CD4-positive, alpha-beta T cell treated with Interferon gamma for 1 hour (primary cell): ENCODE results near the gene USE1.

Experiments used
- DNase-seq: peaks from one replicate; pipeline ENCODE4 v3.0.0-alpha.2; 2020

The USE1 gene

DNA sequence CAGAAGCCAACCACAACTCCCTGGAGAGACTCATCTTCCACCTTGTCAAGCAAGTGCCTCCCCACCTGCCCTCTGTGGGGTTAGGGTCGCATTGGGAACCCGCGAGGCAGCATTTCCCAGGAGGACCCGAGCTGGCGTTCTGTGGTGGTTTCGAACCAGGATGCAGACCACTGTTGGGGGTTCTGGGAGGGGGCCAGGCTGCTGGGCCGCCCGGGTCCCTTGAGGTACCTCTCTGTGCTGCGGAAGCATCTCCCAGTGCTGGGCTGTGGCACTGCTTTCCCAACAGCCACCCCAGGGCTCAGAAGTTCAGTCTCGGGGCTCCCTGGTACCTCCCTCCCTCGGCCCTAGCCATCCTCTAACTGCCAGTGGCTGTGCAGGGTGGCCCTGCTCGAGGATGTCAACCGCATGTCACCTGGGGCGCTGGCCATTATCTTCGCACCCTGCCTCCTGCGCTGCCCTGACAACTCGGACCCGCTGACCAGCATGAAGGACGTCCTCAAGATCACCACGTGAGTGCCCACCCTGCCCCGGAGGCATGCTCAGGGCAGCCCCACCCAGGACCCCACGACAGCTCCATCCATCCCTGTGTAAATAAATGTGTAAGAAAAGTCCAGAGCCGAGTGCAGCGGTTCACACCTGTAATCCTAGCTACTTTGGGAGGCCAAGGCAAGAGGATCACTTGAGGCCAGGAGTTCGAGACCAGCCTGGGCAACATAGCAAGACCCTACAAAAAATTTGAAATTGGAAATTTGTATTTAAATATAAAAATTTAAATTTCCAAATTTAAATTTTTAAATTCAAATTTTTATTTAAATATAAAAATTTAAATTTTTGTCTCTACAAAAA lies 8.2 kb upstream of the USE1 start:
- DNase-seq, result no peak

DNA sequence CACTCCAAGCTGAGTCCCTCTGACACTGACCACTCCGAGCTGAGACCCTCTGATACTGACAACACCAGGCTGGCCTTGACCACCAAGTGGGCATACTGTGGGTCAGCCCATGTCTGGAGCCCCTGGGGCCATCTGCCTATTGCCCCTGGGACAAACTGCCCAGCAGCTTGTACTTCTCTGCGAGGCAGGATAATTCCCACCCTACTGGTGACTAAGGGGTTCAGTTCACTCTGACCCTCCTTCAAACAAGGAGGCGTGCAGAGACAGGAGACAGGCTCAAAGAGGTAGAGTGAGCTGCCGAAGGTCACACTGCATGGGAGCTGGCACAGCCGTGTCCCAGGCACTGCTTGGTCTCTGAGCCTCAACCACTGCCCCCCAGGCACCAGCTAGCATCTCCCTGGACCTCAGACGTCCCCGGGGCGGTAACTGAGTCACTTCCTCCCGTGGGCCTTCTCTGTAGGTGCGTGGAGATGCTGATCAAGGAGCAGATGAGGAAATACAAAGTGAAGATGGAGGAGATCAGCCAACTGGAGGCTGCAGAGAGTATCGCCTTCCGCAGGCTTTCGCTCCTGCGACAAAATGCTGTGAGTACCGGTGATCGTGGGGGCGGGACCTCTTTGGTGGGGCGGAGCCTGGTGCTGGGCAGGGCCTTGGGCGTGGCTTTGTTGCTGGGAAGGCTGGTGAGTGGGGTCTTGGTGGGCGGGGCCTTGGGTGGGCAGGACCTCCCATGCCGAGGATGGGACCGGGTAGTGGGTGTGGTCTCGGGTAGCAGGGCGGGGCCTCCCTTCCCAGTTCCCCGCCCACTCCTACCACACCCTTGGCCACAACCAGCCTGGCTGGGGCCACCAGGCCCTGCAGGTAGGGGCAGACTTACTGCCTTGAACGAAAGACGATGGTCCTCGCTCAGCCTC lies 5.8 kb upstream of the USE1 start:
- DNase-seq, result peak; percentile 50

DNA sequence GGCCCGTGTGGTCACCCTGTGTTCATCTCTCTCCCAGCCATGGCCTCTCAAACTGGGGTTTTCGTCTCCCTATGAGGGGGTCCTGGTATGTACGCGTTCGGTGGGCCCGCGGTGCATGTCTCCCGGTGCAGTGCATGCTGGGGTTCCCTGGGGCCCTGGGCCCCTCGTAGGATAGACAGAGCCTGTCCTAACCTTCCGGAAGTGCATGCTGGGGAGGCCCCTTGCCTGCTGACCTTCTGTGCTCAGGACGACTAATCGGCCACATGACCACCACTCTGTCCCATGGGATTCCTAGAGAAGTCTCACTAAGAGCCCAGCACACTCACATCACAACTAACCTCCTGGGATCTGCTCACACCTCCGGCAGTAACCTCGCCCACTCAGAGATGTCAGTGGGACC lies 4.9 kb upstream of the USE1 start:
- DNase-seq, result no peak

DNA sequence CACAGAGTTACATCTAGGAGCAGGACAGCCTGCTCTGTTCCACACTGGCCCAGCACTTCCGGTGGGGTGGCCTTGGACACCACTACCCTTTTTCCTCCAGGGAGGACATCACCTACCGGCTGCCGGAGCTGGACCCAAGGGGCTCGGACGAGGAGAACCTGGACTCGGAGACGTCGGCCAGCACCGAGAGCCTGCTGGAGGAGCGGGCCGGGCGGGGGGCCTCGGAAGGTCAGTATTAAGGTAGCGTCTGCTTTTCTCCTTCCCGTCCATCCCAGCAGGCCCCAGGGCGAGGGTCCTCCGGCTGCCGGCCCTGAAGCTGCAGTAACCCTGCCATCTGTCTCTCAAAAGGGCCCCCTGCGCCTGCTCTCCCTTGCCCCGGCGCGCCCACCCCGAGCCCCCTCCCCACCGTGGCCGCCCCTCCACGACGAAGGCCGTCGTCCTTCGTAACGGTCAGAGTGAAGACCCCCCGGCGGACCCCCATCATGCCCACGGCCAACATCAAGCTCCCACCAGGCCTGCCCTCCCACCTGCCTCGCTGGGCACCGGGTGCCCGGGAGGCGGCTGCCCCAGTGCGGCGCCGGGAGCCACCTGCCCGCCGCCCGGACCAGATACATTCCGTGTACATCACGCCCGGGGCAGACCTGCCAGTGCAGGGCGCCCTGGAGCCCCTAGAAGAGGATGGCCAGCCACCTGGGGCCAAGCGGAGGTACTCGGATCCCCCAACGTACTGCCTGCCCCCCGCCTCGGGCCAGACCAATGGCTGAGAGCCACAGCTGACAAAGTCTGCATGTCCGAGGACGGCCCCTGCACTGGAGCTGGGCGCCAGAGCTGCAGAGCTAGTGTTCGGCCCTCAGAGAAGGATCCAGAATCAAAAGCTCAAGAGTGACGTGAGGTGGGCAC lies 3.4 kb upstream of the USE1 start:
- no peak for DNase-seq

DNA sequence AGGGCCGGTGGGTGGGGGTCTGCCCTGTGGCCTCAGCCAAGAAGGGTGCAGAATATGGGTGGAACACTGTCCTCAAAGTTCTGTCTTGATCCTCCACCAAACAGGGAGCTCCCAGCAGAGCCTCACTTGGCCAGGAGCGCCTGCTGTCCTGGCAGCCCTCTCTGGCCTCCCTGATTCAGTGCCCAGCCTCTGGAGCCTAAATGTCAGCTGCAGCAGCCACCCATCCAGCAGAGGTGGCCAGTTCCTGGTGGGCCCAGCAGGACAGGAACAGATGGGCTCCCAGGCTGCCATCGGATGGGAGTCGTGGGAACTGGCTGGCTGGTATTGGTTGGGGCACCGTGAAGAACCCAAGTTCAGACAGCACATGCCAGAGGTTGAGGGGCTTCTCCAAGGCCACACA lies 1.8 kb upstream of the USE1 start:
- no peak for DNase-seq

DNA sequence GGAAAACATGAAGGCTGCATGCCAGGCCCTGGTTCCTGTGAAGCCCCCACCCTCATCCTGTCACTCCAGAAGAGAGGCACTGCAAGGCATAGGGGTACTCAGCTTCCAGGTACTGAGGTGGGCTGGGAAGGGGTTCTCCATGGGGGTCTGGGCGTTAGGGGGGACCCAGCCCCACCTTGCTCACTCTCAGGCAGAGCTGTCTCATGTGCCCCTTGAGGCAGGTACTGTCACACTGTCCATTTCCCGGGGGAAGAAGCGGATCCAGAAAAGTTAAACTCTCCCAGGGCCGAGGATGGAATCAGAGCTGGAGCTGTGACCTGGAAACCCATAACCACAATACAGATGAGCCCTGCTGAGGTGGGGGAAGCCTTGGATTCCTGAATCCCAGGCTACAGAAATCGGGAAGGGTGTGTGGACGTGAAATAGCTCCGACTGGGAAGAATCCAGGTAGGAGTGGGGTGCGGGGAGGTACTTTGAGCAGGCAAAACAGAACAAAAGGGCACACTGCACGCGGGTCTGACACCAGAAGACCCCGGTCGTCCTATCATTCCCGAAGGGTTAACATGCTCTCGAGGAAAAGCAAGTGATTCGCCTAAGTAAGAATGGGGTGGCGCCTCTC lies 540 bp upstream of the USE1 start:
- no peak for DNase-seq

DNA sequence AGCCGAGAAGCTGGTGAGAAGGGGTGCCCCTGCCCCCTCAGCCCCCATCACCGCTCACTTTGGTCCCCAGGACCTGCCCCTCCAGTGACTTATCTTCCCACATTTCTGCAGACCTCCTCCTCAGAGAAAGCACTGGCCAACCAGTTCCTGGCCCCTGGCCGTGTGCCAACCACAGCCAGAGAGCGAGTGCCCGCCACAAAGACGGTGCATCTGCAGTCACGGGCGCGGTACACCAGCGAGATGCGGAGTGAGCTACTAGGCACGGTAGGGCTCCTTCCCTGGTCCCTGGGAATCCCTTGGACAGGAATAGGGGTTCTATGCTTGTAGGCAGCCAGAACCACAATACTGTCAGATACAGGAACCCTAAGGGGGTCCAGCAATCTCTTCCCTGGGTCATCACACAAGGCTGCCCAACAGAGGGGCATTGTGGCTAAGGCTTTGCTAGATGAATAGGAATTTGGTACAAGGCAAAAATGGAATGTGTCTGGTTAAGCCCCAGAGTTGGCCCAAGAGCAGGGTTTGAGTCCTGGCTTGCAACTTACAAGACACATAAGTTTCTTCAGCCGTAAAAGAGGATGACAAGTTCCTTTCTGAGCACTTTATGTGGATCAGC lies 1.0 kb downstream of the USE1 start:
- no peak for DNase-seq

DNA sequence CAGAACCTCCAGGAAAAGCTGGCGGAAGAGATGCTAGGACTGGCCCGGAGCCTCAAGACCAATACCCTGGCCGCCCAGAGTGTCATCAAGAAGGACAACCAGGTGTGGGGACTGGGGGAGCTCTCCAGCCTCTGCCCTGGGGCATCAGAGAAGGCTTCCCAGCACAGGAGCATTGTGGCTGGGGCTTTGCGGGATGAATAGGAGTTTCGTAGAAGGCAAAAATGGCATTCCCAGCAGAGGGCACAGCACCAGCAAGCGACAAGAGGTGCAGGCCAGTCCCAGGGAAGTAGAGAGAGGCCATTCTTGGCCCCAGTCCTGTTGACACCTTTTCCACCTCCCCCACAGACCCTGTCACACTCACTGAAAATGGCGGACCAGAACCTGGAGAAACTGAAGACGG lies 4.1 kb downstream of the USE1 start:
- no peak for DNase-seq

DNA sequence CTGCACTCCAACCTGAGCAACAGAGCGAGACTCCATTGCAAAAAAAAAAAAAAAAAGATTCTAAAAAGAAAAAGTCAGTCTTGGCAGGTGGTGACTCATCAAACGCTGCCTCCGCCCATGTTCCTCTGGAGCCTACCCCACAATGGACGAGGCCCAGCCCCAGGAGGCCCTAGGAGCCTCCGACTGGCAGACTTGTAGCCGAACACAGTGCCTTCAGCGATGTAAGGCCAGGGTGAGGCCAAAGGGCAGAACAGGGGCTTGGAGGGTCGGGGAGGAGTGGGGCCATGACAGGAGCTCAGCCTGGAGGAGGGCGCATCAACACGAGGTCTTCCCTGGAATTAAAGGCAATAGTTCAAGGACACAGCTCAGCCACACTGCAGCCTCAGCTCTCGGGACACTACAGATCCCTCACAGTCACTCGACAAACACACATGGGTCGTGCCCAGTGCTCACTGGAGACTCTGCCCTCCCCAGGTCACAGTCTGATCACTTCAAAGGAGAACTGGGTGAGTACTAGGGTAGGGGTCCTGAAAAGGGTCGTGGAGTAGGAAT lies 5.1 kb downstream of the USE1 start:
- peak; percentile 21 for DNase-seq

DNA sequence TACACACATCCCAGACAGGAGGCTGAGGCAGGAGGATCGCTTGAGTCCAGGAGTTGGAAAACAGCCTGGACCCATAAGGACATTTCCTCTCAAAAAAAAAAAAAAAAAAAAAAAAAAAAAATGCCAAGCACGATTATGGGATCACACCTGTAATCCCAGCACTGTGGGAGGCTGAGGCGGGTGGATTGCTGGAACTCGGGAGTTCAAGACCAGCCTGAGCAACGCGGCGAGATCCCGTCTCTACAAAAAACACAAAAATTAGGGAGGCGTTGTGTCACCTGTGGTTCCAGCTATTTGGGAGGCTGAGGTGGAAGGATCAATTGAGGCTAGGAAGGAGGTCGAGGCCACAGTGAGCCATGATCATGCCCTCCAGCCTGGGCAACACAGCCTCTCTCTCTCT lies 9.9 kb downstream of the USE1 start:
- no peak for DNase-seq

DNA sequence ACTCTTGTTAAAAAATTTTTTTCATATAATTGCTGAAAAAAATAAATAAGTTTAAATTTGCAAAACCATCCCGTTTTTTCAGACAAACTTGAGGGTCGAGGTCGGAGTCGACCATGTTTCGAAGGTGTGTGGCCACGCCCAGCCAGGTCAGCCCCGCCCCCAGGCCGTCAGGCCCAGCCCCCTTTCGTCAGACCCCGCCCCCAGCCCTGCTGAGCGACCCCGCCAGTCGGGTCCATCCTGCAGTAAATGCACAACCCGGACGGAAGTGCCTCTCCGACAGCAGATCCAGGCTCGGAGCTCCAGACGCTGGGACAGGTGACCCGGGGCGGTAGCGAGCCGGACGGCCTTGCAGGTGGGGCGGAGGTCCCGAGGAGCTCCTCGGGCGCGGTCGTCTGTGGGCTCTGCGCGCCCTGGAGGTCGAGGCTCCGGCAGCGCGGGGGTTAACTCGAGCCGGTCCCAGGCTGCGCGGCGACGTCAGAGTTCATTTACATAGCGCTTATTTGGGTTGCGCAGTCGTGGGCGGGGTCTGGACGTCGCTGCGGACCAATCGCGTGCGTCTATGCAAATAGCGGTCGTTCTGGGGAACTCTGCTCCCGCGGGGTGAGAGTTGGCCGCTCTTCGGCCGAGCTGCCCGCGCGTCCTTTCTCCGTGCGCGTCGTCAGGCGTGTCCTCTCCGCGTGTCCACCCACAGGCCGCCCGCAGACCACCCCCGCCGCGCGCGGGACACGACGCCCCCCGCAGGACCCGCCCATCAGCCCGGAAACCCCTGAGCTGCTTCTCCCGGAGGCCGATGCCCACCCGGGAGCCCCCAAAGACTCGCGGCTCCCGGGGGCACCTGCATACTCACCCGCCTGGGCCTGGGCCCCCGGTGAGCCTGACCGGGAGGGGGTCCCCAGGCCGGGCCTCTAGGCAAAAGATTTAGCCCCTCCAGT lies 11.1 kb downstream of the USE1 start, which contains the start of gene OCEL1:
TSS of gene OCEL1 (plus strand) at position 225 of the 932 bp plus-strand sequence. CDS start at position 247, 22 bp downstream.
- DNase-seq, result peak; percentile 96

DNA sequence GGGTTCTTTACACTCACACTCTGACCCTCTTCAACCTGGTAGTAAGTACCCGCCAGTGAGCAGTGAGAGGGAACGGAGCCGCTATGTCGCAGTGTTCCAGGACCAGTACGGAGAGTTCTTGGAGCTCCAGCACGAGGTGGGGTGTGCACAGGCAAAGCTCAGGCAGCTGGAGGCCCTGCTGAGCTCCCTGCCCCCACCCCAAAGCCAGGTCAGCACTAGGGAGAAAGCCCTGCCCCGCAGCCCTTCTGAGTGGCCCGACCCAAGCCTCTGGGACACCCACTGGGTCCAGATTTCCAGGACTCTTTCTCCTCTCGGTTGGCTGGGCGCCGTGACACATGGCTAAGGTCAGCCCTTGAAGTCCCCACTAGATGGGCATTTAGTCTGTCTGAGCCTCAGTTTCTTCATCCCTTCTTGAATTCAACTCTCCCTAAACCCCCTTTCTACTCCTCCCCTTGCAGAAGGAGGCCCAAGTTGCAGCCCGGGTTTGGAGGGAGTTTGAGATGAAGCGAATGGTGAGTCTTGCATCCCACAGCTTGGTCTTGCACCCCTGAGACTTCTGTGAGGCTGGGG lies 12.7 kb downstream of the USE1 start:
- no peak for DNase-seq

DNA sequence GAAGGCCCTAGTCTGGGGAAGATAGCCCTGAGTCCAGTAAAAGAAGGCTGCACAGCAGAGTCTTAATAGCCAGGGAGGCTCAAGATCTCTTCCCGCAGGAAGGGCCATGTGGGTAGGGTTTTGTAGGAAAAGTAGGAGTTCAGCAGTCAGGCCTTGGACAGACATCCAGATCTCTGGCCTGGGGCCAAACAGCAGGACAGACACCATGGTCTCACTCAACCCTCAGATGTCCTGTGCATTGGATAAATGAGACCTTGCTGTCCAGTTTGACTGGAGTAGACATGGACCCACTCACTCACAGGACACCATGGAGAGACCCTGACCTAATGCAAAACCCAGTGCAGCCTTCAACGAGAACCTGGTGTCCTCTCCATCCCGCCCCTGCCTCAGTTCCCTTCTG lies 14.7 kb downstream of the USE1 start:
- no peak for DNase-seq

DNA sequence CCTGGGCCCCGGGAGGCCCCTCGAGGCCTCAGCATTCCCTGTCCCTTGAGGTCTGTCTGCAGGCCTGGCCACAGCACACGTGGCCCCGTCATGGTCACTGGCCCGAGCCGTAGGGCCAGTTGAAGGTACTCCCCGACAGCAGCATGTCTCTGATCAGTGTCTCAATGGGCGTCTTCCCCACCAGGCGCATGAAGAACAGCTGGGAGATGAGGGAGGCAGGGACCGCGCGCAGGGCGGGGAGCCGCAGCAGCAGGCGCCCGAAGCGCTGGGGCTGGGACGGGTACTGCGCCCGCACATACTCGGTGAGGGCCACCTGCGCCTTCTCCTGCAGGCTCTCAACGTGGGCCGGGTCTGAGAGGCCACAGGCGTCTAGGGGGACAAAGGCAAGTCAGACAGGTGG lies 17.1 kb downstream of the USE1 start:
- no peak for DNase-seq

DNA sequence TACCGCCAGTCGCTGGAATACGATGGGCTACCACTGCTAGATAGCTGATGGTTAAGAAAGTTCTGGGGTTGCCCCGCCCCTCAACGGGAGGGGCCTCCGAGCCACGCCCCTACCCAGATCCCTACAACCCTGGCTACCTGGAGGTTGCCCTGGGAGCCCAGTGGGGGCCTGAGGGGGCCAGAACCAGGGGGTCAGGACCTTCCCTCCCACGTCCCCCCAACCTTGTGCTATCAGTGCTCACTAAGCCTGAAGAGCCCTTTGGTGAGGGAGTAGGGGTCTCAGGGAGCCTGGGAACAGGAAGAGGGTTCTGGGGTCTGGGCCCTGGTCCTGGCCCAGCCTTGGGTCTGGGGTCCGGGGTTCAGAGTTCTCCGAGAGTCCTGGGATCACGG lies 19.7 kb downstream of the USE1 start:
- DNase-seq, result peak; percentile 43

DNA sequence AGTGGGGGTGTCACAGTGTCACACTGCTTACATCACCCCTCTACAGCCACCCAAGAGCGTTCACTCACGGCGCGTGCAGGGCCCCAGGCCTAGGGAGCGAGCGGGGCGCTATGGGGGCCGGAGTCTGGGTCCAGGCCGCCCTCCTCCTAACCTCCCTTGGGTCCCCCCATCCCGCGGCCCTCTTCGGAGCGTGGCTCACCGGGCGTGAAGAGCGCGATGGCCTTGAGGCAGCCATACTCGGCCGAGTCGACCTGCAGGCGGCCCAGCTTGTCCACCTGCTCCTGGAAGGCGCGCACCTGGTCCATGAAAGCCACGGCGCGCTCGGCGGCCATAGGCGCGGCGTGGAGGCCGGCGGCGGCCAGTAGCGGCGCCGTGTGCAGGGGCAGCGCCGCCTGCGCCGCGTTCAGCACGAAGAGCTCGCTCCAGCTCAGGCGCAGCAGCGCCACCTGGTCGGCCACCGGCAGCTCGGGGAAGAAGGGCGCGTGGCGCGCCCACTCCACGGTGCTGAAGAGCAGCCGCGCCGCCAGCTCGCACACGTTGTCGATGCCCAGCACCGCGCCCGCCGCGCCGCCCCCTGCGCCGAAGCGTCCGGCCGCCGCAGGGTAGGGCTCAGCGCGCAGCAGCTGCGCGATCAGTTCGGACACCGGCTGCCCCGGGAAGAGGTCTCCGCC lies 20.3 kb downstream of the USE1 start:
- DNase-seq, result peak; percentile 73

DNA sequence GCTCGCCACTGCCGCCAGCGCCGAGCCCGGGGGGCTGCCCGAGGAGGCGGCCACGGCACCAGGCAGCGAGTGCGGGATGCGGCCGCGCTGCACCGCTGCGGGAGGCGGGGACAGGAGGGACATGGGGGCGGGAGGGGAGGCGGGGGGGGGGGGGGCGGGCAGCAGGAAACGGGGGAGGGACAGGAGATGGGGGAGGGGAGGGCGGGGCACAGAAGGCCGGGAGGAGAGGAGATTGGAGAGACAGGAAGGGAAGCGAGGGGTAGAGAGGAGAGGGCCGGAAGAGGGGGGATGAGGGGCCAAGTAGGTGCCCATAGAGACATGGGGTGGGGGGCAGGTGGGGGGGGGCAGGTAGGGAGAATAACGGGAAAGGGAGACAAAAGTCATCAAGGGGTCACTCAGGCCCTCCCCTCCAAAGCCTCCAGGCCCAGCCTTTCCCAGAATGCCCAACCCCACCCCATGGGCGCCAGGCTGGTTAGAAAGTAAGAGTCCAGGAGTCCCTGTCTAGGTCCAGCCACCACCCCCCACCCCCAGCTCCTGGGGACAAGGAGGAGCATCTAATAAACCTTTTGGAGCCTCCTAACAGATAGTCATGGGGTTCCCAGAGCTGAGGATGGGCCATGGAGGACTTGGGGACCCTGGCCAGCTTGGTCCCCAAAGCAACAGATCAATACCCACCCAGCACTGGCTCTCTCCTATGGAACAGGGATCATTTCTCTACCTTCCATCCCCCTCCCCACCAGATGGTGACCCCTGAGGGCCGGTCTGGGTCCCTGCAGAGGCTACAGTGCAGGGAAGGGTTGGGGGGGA lies 21.0 kb downstream of the USE1 start:
- DNase-seq, result no peak

DNA sequence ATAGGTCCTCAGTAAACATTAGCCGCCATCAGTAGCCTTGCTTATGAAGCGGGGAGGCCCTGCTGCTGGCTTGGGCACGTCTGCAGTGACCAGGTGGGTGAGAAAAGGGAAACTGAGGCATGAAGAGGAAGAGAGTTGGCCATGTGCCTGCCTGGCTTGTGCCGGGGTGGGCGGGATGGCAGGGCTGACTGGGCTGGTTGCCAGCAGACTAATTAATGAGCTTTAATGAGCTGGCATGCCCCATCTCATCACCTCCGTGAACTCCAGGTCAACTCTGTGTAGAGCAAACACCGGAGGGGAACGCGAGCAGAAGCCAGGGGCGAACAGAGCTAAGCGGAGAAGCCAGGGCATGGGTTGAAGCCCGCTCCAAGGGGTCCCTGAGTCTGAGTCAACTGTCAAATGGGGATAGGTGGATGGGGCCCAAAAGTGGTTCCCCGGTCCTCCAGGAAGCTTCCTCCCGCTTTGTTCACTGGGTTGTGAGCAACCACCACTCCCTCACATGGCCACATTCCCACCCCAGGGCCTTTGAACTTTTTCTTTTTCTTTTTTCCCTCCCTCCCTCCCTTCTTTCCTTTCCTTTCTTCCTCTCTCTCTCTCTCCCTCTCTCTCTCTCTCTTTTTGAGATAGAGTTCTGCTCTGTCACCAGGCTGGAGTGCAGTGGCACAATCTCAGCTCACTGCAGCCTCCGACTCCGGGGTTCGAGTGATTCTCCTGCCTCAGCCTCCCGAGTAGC lies 21.8 kb downstream of the USE1 start:
- DNase-seq, result no peak
